Measurements from ENCODE around the gene SPIRE2.

- no peak for TF ChIP-seq EZH2 (IDR thresholded peaks at IDR 0.05; ENCODE audit: borderline replicate concordance, low read length)
- TF ChIP-seq, protein P1, sequence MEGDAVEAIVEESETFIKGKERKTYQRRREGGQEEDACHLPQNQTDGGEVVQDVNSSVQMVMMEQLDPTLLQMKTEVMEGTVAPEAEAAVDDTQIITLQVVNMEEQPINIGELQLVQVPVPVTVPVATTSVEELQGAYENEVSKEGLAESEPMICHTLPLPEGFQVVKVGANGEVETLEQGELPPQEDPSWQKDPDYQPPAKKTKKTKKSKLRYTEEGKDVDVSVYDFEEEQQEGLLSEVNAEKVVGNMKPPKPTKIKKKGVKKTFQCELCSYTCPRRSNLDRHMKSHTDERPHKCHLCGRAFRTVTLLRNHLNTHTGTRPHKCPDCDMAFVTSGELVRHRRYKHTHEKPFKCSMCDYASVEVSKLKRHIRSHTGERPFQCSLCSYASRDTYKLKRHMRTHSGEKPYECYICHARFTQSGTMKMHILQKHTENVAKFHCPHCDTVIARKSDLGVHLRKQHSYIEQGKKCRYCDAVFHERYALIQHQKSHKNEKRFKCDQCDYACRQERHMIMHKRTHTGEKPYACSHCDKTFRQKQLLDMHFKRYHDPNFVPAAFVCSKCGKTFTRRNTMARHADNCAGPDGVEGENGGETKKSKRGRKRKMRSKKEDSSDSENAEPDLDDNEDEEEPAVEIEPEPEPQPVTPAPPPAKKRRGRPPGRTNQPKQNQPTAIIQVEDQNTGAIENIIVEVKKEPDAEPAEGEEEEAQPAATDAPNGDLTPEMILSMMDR (conservative IDR thresholded peaks at IDR 0.05 in 1 of 2, IDR thresholded peaks at IDR 0.05 in 1 of 2; ENCODE audit: extremely low read depth in 1 of 2, insufficient read depth in 1 of 2, low read depth in 1 of 2, low read length in 2 of 2), result no peak
These were observed 1.6 kb downstream of the SPIRE2 start for GRCh38 chr16:89829630-89830437.
